Measurements from ENCODE around the gene NDUFAF3. TPM values are rescaled to one million over a fixed set of nuclear protein-coding genes. Genes with fewer than 3 reads are reported as not detected.
A peak's percentile ranks its signal among the peaks of the same experiment; 100 is the strongest.

The NDUFAF3 gene
- total RNA-seq, 1 experiment from 2014 or later = 40.7 TPM

DNA sequence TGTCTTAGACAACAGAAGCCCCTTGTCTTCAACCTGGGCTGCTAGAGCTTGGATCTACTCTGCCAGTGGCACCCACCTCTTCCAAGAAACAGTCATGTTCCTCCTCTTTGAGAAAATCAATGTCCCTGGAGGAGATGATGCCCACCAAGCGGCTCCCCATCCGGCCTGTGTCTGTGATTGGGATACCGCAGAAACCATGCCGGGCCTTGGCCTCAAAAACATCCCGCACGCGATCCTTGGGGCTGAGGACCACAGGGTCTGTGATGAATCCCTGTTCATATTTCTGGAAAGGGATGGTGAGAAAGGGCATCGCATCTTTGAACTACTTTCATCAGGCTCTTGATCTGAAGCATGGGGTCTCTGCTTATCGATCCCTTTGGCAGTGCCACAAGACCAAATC is 5.7 kb downstream of the NDUFAF3 start:
- no peak overlapping the region for H2BK120ac ChIP-seq (ENCODE audit: low read depth, low read length, poor library complexity, severe bottlenecking)
- no peak overlapping the region for H3K9ac ChIP-seq (ENCODE audit: extremely low read depth, insufficient read length, low read length)
- H3K9me3 Mint-ChIP-seq = no peaks in the 10 kb centered on the region
- no peaks in the 10 kb centered on the region for H3K27me3 ChIP-seq (ENCODE audit: insufficient read depth, low read length)
- H2BK12ac ChIP-seq (ENCODE audit: insufficient read length, low read depth, low read length) = no peak overlapping the region
- TF ChIP-seq, protein P1, sequence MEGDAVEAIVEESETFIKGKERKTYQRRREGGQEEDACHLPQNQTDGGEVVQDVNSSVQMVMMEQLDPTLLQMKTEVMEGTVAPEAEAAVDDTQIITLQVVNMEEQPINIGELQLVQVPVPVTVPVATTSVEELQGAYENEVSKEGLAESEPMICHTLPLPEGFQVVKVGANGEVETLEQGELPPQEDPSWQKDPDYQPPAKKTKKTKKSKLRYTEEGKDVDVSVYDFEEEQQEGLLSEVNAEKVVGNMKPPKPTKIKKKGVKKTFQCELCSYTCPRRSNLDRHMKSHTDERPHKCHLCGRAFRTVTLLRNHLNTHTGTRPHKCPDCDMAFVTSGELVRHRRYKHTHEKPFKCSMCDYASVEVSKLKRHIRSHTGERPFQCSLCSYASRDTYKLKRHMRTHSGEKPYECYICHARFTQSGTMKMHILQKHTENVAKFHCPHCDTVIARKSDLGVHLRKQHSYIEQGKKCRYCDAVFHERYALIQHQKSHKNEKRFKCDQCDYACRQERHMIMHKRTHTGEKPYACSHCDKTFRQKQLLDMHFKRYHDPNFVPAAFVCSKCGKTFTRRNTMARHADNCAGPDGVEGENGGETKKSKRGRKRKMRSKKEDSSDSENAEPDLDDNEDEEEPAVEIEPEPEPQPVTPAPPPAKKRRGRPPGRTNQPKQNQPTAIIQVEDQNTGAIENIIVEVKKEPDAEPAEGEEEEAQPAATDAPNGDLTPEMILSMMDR (conservative IDR thresholded peaks at IDR 0.05) = no peak
- no peaks in the 10 kb centered on the region; the same call in none of the 2 replicates for H3K27me3 Mint-ChIP-seq (ENCODE audit: low read depth)
- no peak overlapping the region for H3K4ac ChIP-seq (ENCODE audit: low read depth, low read length)
- H3K23ac ChIP-seq (ENCODE audit: insufficient read length, low read depth, low read length) = no peak overlapping the region
- peaks cover 66 to 95% (median 75%) of the 10 kb centered on the region in 3 experiments for H3K36me3 Mint-ChIP-seq (ENCODE audit: insufficient read depth in 1 of 3, low read depth in 3 of 3)
- H3K27ac ChIP-seq (ENCODE audit: insufficient read length, low read depth, low read length) = no peak overlapping the region
- H3K4me1 Mint-ChIP-seq = peaks cover 20 to 28% of the 10 kb centered on the region in 2 experiments
- no peak overlapping the region for H2BK5ac ChIP-seq (ENCODE audit: insufficient read length, low read length)
- peak overlapping the region; percentile 81 for H3K4me2 ChIP-seq (ENCODE audit: insufficient read depth, insufficient read length, low read length)
- no peaks in the 10 kb centered on the region for H3K79me2 ChIP-seq (ENCODE audit: insufficient read depth, low read length)
- H4K8ac ChIP-seq (replicated peaks; ENCODE audit: insufficient read length, low read depth, low read length) = no peak overlapping the region
- no peak overlapping the region for H2AK5ac ChIP-seq (ENCODE audit: insufficient read length, low read length)
- no peaks in the 10 kb centered on the region for H3K9me3 ChIP-seq (ENCODE audit: control insufficient read depth, low read depth, low read length)
- H3K23me2 ChIP-seq (ENCODE audit: insufficient read length, low read depth, low read length, poor library complexity, severe bottlenecking) = peaks cover 5% of the 10 kb centered on the region
- no peak overlapping the region for H4K5ac ChIP-seq (ENCODE audit: insufficient read length, low read depth, low read length)
- WGBS (ENCODE audit: extremely low coverage, insufficient read length, low lambda C conversion rate) = no CpG with 5 or more reads among the region's 9 CpGs
- no peaks in the 10 kb centered on the region for H3K4me1 ChIP-seq (ENCODE audit: insufficient read depth, low read length)
- H4K20me1 ChIP-seq (ENCODE audit: control insufficient read depth, insufficient read depth, insufficient read length) = peaks cover 7% of the 10 kb centered on the region
- peak overlapping the region in 2 of 3 experiments; percentile 76 to 99; a peak in 2 of 7 replicates for H3K27ac Mint-ChIP-seq
- no peak overlapping the region for H3T11ph ChIP-seq (ENCODE audit: low read length)
- H3K79me1 ChIP-seq (ENCODE audit: insufficient read depth, low read depth, low read length, poor library complexity, severe bottlenecking) = no peaks in the 10 kb centered on the region
- no peak overlapping the region for H2AFZ ChIP-seq (ENCODE audit: low read length)
- H3K56ac ChIP-seq (ENCODE audit: insufficient read length, low read depth, low read length) = no peak overlapping the region
- no peak overlapping the region for H4K91ac ChIP-seq (ENCODE audit: insufficient read length, low read depth, low read length)
- H2BK20ac ChIP-seq (ENCODE audit: low read depth, low read length, poor library complexity, severe bottlenecking) = no peak overlapping the region
- no peak for DNase-seq
- peak overlapping the region; percentile 90 to 96 for H3K4me3 Mint-ChIP-seq
- H3K18ac ChIP-seq (ENCODE audit: insufficient read length, low read depth, low read length) = no peak overlapping the region
- no peak overlapping the region for H2BK15ac ChIP-seq (ENCODE audit: low read depth, low read length)
- no peak overlapping the region for H3K14ac ChIP-seq (ENCODE audit: insufficient read depth, low read length)

All from H9 (cell line).